ENCODE data around the gene LSMEM2.
"Not testable (repeated sequence)": the region's sequence is repeated elsewhere in the genome, so short reads cannot be mapped to it uniquely, and the experiment has no call there.

Gene LSMEM2

GRCh38 chr3:50278123-50278879, 586 bp upstream of the LSMEM2 start:
- no peak for DNase-seq (ENCODE audit: low read depth in 2 of 2)

GRCh38 chr3:50279255-50280016, 549 bp downstream of the LSMEM2 start:
- DNase-seq (ENCODE audit: low read depth in 2 of 2) = no peak

GRCh38 chr3:50284121-50284520, 5.2 kb downstream of the LSMEM2 start:
- not testable (repeated sequence) for DNase-seq (ENCODE audit: low read depth in 2 of 2)

- no peak for DNase-seq (ENCODE audit: low read depth in 2 of 2)
Measured at GRCh38 chr3:50286322-50287227, 7.7 kb downstream of the LSMEM2 start.

- no peak for DNase-seq (ENCODE audit: low read depth in 2 of 2)
Measured at GRCh38 chr3:50287262-50287661, 8.4 kb downstream of the LSMEM2 start.

GRCh38 chr3:50288387-50289007, 9.6 kb downstream of the LSMEM2 start:
- DNase-seq (ENCODE audit: low read depth in 2 of 2) = no peak

- DNase-seq (ENCODE audit: low read depth in 2 of 2) = no peak
Measured at GRCh38 chr3:50289130-50289529, 10.2 kb downstream of the LSMEM2 start.

GRCh38 chr3:50290161-50290641, 11.3 kb downstream of the LSMEM2 start:
- DNase-seq (ENCODE audit: low read depth in 2 of 2) = no peak

GRCh38 chr3:50292159-50293078, 13.5 kb downstream of the LSMEM2 start, which contains the start of gene IFRD2:
Gene IFRD2 (minus strand): TSS chr3:50292429. CDS start chr3:50292274, 155 bp downstream.
- peak; percentile 92 to 93 for DNase-seq (ENCODE audit: low read depth in 2 of 2)

GRCh38 chr3:50293079-50293801, 14.4 kb downstream of the LSMEM2 start:
- no peak for DNase-seq (ENCODE audit: low read depth in 2 of 2)

- no peak for DNase-seq (ENCODE audit: low read depth in 2 of 2)
Measured at GRCh38 chr3:50294089-50294488, 15.2 kb downstream of the LSMEM2 start.

GRCh38 chr3:50294492-50295403, 15.9 kb downstream of the LSMEM2 start:
- DNase-seq (ENCODE audit: low read depth in 2 of 2) = no peak

- no peak for DNase-seq (ENCODE audit: low read depth in 2 of 2)
Measured at GRCh38 chr3:50295553-50296431, 16.9 kb downstream of the LSMEM2 start.

GRCh38 chr3:50296721-50297383, 18.0 kb downstream of the LSMEM2 start:
- no peak for DNase-seq (ENCODE audit: low read depth in 2 of 2)

- DNase-seq (ENCODE audit: low read depth in 2 of 2) = no peak
Measured at GRCh38 chr3:50297384-50297775, 18.5 kb downstream of the LSMEM2 start.

GRCh38 chr3:50297896-50298725, 19.2 kb downstream of the LSMEM2 start:
- DNase-seq (ENCODE audit: low read depth in 2 of 2) = no peak

All from stimulated activated CD4-positive, alpha-beta T cell treated with anti-CD3 and anti-CD28 coated beads, Interleukin-12 subunit alpha, Interleukin-12 subunit beta, amount 100 ng/mL, for 24 hours (primary cell).